T-helper 17 cell (primary cell): ENCODE data around the gene CMTM5. TPM values are rescaled to one million over a fixed set of nuclear protein-coding genes. Genes with fewer than 3 reads are reported as not detected.
A peak's percentile ranks its signal among the peaks of the same experiment; 100 is the strongest.
"Not testable (repeated sequence)": the region's sequence is repeated elsewhere in the genome, so short reads cannot be mapped to it uniquely, and the experiment has no call there.

ENCODE experiments used
- ATAC-seq: fragments of 150-1000 bp; cut with Tn5 transposase; 2 replicates; pipeline ENCODE4 v1.10.0; 2021; ENCODE audit warnings: mild to moderate bottlenecking, moderate library complexity
- DNase-seq, 3 donors: peaks; one replicate each; pipeline versions ENCODE4 v3.0.0 to v3.0.0-alpha.2; 2020 to 2021
- H3K9me3 ChIP-seq: one replicate; pipeline ENCODE4 v1.7.0; 2013; ENCODE audit warnings: low read length, mild to moderate bottlenecking; ENCODE audit not compliant: control insufficient read depth, poor library complexity, severe bottlenecking
- H3K27ac Mint-ChIP-seq: one replicate; pipeline ENCODE4 v1.8.0; 2022; ENCODE audit warnings: mild to moderate bottlenecking, moderate library complexity, mixed read lengths
- H3K27me3 Mint-ChIP-seq: one replicate; pipeline ENCODE4 v1.8.0; 2022; ENCODE audit warnings: mixed read lengths
- H3K36me3 Mint-ChIP-seq: one replicate; pipeline ENCODE4 v1.8.0; 2022; ENCODE audit warnings: low read depth, mixed read lengths
- H3K4me1 Mint-ChIP-seq: one replicate; pipeline ENCODE4 v1.8.0; 2022; ENCODE audit warnings: mild to moderate bottlenecking, mixed read lengths
- H3K4me3 Mint-ChIP-seq: one replicate; pipeline ENCODE4 v1.8.0; 2022; ENCODE audit warnings: mild to moderate bottlenecking, moderate library complexity, mixed read lengths
- total RNA-seq, 4 donors: library from RNA in 2 of 4; stranded (reverse) in 2 of 4; gene quantifications; one replicate each; pipeline ENCODE4 v1.2.3 and lab custom pipeline; 2022 to 2026

Gene CMTM5
- total RNA-seq, 2 donors from 2014 or later, result 2.5 to 29.1 TPM

DNA sequence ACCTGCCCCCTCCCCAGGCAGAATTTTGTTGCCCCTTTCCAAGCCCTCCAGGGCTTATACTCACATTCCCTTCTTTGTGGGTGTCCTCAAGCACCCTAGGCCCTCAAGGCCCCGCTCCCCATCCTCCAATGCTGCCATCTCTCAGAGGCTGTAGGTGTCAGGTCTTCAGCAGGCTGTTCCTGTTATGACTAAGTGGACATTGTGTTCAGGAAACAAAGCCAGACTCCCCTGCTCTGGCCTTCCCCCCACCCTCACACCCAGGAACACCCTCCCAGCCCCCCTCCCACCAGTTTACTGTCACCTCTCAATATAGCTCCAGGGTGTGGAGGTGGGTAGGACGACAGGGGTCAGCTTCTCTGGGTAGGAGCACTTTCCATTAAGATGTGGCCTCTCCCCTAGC is 32.6 kb downstream of the CMTM5 start:
- no peak for DNase-seq
- no peaks in the 10 kb centered on the region for H3K9me3 ChIP-seq
- Mint-ChIP-seq H3K4me1 (peaks cover 11% of the 10 kb centered on the region), H3K27me3 (peaks cover 77% of the 10 kb centered on the region), H3K4me3 (no peak overlapping the region), H3K36me3 (peaks cover 8% of the 10 kb centered on the region), H3K27ac (no peak overlapping the region)
- ATAC-seq, result no peak

DNA sequence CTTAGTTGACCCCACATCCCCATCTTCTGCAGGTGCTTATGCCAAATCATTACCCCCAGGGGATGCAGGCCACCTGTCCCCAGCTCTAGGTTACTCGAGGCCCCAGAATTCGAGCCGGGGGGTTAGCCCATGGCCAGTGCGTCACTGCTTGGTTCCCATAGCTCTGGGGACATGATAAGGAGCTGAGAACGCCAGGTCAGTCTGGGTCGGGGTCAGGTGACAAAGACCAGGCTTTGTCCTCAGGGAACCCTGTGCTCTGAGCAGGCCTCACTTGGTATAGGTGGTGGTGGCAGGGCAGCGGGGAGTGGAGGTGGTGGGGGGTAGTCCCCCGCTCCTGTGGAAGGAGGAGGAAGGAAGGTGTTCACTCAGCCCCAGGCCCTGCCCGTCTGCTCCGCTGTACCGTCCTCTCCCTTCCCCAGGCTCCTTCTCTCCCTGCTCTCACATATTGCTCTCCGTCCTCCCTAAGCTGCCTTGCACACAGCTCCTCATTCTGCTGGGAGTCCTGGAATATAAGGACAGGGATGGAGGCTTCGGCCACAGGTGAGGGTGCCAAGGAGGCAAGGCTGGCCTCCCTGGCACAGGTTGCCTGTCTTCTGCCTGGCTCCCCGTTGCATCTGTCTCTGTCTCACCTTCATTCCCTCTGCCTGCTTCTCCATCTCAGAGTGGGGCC is 33.3 kb downstream of the CMTM5 start:
- Mint-ChIP-seq H3K4me1 (peaks cover 14% of the 10 kb centered on the region), H3K27ac (no peak overlapping the region)
- no peaks in the 10 kb centered on the region for H3K9me3 ChIP-seq

DNA sequence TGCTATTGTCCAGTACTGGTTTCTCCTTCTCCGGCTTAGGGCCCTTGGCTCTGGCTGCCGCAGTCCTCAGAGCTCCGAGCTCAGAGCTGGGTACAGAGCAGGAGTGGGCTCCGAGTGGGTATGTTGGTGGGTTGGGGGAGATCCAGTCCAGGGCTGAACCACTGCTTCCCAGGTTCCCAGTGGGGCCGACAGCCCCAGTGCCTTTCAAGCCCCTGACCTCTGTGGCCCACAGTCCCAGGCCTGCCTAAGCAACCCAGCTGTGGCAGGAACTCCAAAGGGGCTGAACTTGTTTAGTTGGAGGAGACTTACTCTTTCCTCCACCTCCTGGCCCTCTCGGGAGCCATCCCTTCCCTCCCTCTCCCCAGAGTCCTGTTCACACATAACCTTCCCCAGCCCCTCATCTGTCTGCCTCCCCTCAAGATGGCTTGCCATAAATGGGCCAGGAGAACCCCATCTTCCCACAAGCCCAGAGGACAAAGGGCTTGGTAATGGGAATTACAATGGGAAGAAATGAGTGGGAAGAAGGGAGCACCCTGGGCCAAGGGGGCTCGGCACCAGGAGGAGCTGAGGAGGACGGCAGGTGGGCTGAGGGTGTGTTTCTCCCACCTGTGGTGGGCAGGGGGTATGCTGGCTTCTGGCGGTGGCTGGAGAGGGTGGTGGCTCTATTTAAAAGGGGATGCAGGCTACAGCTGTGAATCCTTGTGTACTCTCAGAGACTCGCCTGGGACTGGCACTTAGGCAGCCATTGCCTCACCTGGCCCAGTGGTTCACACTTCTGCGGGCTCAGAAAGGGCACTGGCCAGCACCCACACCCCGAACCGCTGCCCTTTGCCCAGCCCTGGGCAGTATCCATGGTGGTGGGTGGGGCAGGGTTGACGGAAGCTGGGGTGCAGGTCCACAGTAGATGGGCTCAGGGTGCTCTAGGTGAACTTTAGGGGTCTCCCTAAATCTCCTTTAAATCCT is 35.0 kb downstream of the CMTM5 start:
- Mint-ChIP-seq H3K4me3 (no peak overlapping the region), H3K4me1 (peaks cover 14% of the 10 kb centered on the region), H3K27ac (peak overlapping the region; percentile 67), H3K36me3 (peaks cover 8% of the 10 kb centered on the region), H3K27me3 (peaks cover 83% of the 10 kb centered on the region)
- no peak for ATAC-seq
- no peak for DNase-seq
- no peaks in the 10 kb centered on the region for H3K9me3 ChIP-seq

More for the DNA sequence above, 33.3 kb downstream of the CMTM5 start:
- H3K27me3 Mint-ChIP-seq, result peaks cover 78% of the 10 kb centered on the region
- DNase-seq (no peak), ATAC-seq (no peak)
- no peak overlapping the region for H3K4me3 Mint-ChIP-seq
- peaks cover 8% of the 10 kb centered on the region for H3K36me3 Mint-ChIP-seq

DNA sequence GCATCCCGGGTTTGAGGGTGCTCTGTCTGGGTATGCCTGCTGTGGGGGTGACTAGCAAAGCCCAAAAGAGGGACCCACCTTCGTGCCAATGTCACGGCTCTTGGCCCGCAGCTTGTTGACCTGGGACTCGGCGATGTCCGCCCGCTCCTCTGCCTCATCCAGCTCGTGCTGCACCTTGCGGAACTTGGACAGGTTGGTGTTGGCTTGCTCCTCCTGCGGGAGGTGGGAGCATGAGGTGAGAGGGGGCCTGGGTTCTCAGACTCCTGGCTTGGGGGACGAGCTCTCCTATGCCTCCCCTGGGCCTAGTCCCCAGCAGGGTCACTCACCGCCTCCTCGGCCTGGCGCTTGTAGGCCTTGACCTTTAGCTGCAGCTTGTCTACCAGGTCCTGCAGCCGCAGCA is 36.8 kb downstream of the CMTM5 start:
- no peak for DNase-seq
- peaks cover 4% of the 10 kb centered on the region for H3K36me3 Mint-ChIP-seq
- no peaks in the 10 kb centered on the region for H3K9me3 ChIP-seq
- peaks cover 75% of the 10 kb centered on the region for H3K27me3 Mint-ChIP-seq
- no peak overlapping the region for H3K4me3 Mint-ChIP-seq
- H3K27ac Mint-ChIP-seq, result no peak overlapping the region
- peaks cover 10% of the 10 kb centered on the region for H3K4me1 Mint-ChIP-seq
- ATAC-seq, result no peak

DNA sequence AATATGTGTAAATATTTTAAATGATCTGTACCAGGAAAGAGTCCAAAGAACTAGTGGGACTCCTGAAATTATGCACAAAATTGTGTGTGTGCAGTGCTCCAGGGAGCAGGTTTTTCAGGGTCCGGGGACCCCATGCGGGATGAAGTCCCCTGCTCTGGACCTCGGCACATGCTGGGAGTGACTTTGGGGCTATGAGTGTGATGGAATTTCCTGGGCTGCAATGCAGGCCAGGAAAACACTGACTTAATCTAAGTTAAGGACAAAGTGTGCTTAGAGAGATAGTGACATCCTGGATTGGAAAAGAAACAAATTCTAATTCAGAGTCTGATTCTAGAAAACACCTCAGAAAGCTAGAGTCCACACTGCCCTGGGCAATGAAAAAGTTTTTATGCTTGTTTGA is 37.4 kb downstream of the CMTM5 start:
- DNase-seq (no peak), ATAC-seq (no peak)
- Mint-ChIP-seq H3K4me3 (no peak overlapping the region), H3K4me1 (peaks cover 10% of the 10 kb centered on the region), H3K36me3 (peaks cover 4% of the 10 kb centered on the region), H3K27me3 (peaks cover 75% of the 10 kb centered on the region), H3K27ac (peak overlapping the region; percentile 51)
- H3K9me3 ChIP-seq, result no peaks in the 10 kb centered on the region

DNA sequence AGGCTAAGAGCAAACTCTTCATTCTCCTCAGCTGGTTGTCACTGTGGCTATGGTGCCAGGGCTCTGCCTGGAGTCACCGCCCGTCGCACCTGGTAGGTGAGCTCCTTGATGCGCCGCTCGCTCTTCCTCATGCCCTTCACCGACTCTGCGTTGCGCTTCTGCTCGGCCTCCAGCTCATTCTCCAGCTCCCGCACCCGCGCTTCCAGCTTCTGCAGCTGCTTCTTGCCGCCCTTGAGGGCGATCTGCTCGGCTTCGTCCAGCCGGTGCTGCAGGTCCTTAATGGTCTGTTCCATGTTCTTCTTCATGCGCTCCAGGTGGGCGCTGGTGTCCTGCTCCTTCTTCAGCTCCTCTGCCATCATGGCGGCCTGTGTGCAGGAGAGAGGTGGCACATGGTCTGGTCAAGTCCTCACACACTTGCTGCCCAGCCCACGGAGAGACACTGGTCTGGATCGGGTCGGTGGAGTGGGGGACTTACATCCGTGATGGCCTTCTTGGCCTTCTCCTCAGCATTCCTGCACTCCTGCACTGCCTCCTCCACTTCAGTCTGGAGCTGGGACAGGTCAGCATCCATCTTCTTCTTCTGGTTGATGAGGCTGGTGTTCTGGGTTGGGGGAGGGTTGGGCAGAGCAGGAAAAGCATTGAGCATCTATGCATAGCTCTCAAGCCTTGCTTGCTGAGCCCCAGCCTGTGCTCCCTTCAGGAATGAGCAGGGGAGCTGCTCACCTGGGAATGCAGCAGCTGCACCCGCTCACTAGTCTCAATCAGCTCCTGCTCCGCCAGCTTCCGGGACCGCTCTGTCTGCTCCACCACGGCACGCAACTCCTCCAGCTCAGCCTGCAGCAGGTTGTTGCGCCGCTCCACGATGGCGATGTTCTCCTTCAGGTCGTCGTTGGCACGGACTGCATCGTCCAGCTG is 38.3 kb downstream of the CMTM5 start:
- peak overlapping the region; percentile 51 for H3K27ac Mint-ChIP-seq
- ATAC-seq, result no peak
- no peak for DNase-seq
- peaks cover 10% of the 10 kb centered on the region for H3K4me1 Mint-ChIP-seq
- H3K36me3 Mint-ChIP-seq, result peaks cover 4% of the 10 kb centered on the region
- H3K27me3 Mint-ChIP-seq, result peaks cover 74% of the 10 kb centered on the region
- no peak overlapping the region for H3K4me3 Mint-ChIP-seq
- no peaks in the 10 kb centered on the region for H3K9me3 ChIP-seq

DNA sequence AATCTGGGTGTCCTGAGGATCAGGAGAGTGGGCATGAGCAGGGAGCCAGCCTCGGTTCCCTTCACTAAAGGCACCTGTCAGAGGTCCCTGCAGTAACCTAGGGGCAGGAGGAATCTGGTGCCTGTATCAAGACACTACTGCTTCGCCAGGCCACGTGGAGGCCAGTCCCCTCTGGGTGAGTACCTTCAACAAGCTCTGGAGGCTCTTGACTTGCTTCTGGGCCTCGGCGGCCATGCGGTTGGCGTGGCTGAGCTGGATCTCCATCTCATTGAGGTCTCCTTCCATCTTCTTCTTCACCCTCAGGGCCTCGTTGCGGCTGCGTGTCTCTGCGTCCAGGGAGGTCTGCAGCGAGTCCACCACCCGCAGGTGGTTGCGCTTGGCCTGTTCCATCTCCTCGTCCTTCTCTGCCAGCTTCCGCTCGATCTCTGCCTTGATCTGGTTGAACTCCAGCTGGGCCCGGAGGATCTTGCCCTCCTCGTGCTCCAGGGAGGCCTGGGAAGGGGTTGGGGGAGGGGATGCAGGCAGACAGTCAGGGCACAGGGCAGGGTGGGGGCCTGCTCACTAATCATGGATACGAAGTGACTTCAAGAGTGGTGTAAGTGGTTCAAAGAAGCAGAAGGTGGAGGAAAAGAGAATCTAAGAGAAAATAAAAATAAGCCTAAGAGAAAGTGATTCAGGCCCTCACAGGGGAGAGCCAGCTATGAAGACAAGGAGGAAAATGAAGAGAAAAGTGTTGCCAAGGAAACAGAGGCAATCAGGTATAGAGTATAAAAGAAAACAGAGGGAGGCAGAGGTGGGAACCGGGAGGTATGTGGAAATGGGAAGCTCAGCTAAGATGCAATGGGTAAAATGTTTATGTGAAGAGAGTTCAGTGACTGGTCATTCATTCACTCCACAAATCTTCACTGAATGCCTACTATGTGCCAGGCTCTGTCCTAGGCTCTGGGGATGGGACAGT is 39.3 kb downstream of the CMTM5 start:
- Mint-ChIP-seq H3K4me1 (peaks cover 3% of the 10 kb centered on the region), H3K27ac (no peak overlapping the region), H3K36me3 (no peaks in the 10 kb centered on the region), H3K4me3 (no peak overlapping the region), H3K27me3 (peaks cover 68% of the 10 kb centered on the region)
- no peaks in the 10 kb centered on the region for H3K9me3 ChIP-seq
- DNase-seq, result no peak
- no peak for ATAC-seq

DNA sequence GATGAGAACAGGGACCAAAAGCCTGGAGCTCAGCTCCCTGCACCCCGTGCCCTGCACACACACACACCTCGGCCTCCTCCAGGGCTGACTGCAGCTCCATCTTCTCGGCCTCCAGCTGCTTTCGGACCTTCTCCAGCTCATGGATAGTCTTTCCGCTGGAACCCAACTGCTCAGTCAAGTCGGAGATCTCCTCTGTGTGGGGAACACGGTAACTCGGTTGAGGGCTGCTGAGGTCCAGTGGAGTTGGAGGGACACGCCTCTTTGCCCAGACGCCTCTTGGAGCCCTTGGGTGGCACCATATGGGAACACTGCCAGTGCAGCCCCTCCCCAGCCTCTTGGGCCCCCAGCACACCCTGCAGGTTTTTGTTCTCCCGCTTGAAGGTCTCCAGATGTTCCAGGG is 40.0 kb downstream of the CMTM5 start:
- no peak overlapping the region for H3K4me3 Mint-ChIP-seq
- peaks cover 3% of the 10 kb centered on the region for H3K4me1 Mint-ChIP-seq
- H3K9me3 ChIP-seq, result no peaks in the 10 kb centered on the region
- no peak for DNase-seq
- ATAC-seq, result no peak
- peaks cover 61% of the 10 kb centered on the region for H3K27me3 Mint-ChIP-seq
- H3K27ac Mint-ChIP-seq, result no peak overlapping the region
- H3K36me3 Mint-ChIP-seq, result no peaks in the 10 kb centered on the region

DNA sequence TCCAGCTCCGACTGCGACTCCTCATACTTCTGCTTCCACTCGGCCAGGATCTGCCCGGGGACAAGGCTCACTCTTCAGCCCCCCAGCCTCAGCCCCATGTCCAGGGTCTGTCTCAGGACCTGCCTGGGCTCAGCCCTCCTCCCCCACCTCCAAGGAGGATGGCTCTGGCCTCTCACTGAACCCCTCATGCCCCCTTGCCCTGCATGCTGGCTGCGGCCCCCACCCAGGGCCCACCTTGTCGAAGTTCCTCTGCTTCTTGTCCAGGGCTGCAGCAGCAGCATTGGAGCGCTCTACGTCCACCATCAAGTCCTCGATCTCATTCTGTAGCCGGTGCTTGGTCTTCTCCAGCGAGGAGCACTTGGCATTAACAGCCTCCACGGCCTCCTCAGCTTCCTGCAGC is 40.4 kb downstream of the CMTM5 start:
- H3K4me1 Mint-ChIP-seq, DNase-seq, ATAC-seq: not testable (repeated sequence)

DNA sequence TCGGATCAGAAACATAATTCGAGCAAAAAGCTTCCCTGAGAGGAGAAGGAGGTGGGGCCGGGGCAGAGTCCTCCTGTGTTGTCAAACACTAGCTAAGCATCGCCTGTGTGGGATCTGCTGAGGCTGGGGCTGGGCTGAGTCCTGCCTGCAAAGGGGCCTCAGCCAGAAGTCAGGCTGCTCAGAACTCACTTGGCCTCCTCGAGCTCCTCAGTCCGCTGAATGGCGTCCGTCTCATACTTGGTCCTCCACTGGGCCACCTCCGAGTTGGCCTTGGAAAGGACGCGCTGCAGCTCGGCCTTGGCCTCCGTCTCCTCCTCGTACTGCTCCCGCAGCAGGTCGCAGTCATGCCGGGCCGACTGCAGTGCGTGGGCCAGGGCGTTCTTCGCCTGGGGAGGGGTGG is 41.2 kb downstream of the CMTM5 start:
- no peaks in the 10 kb centered on the region for H3K9me3 ChIP-seq
- Mint-ChIP-seq H3K4me1 (peaks cover 3% of the 10 kb centered on the region), H3K4me3 (no peak overlapping the region), H3K36me3 (no peaks in the 10 kb centered on the region), H3K27me3 (peaks cover 53% of the 10 kb centered on the region), H3K27ac (no peak overlapping the region)
- ATAC-seq (no peak), DNase-seq (no peak)

More for the DNA sequence above, 40.4 kb downstream of the CMTM5 start:
- not testable (repeated sequence) for H3K9me3 ChIP-seq, H3K36me3 Mint-ChIP-seq, H3K27ac Mint-ChIP-seq, H3K4me3 Mint-ChIP-seq
- peaks cover 58% of the 10 kb centered on the region for H3K27me3 Mint-ChIP-seq

DNA sequence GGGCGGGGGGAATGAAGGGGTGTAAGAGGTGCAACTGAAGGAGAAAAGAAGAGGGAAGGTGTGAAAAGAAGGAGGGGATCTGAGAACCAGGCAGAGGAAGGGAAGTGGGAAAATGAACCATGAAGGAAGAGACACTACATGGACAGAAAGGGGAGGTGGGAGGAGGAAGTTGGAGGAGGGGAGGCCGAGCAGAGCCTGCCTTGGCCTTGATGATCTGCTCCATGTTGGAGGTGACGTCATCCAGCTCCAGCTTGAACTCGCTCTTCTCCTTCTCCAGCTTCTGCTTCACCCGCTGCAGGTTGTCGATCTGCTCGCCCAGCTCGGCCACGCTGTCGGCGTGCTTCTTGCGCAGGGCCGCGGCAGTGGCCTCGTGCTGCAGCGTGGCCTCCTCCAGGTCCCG is 42.8 kb downstream of the CMTM5 start:
- H3K27me3 Mint-ChIP-seq, result peaks cover 45% of the 10 kb centered on the region
- peak overlapping the region; percentile 43 for H3K4me3 Mint-ChIP-seq
- H3K36me3 Mint-ChIP-seq, H3K4me1 Mint-ChIP-seq, H3K27ac Mint-ChIP-seq, ATAC-seq, DNase-seq, H3K9me3 ChIP-seq: not testable (repeated sequence)

DNA sequence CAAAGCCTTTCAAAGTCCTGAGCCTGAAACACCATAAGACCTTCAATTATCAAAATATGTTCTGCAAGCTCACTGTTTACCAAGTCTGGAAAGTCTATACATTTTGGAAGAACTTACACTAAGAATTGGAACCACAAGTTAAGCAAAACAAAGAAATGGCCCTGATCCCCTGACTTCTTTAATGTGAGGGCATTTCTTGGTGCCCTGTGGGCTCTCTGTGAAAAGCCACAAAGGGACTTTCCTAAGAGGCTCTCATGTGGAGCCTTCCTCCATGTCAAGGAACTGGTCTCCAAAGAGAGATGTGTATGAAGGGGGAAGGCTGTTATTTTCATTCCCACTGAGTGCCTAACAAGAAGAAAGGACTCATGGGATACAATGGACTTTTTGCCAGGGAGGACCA is 44.7 kb downstream of the CMTM5 start:
- H3K27ac Mint-ChIP-seq, result no peak overlapping the region
- no peak overlapping the region for H3K4me3 Mint-ChIP-seq
- peaks cover 31% of the 10 kb centered on the region for H3K27me3 Mint-ChIP-seq
- no peaks in the 10 kb centered on the region for H3K9me3 ChIP-seq
- peaks cover 2% of the 10 kb centered on the region for H3K36me3 Mint-ChIP-seq
- DNase-seq (no peak), ATAC-seq (no peak)
- H3K4me1 Mint-ChIP-seq, result peaks cover 2% of the 10 kb centered on the region
